Measurements from ENCODE around the gene GAS6.

GAS6 gene

GRCh38 chr13:113863524-113864272, at the start of gene GAS6:
GAS6 (minus strand) TSS chr13:113864076; CDS start chr13:113863920, 156 bp downstream.
- DNase-seq: peak; percentile 43

DNA sequence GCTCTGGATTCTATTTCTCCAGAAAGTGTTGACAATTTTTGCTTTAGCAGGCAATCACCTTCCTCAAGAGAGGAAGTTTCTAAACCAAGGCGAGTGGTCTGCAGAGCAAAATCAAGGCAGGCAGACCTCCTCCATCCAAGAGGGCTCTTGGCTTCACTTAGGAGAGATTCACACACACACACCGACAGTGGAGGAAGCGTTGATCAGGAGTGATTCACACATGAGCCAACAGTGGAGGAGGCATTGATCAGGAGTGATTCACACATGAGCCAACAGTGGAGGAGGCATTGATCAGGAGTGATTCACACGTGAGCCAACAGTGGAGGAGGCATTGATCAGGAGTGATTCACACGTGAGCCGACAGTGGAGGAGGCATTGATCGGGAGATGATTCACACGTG, 49.5 kb upstream of the GAS6 start:
- DNase-seq: peak; percentile 13

GRCh38 chr13:113912596-113912995, 48.7 kb upstream of the GAS6 start:
- no peak for DNase-seq

- no peak for DNase-seq
These were observed 44.0 kb upstream of the GAS6 start for GRCh38 chr13:113907635-113908617.

DNA sequence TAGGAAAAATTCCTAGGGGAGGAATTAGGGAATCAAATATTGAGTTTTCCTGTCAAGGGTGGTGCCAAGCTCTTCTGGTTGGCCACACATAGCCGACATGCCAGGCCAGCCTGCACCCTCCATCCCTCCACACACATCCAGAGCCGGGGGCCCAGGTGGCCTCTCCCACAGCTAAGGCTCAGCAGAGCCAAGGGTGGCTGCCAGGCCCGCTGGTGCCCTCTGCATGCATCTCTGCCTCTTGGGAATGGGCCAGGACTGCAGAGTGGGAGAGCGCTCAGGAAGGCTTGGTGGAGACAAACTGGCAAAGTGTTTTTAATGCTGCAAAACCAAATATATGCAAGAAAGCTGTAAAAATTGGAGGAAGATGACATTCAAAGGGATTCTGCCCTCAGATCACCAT, 42.7 kb upstream of the GAS6 start:
- DNase-seq: no peak

GRCh38 chr13:113905942-113906341, 42.1 kb upstream of the GAS6 start:
- DNase-seq: no peak

DNA sequence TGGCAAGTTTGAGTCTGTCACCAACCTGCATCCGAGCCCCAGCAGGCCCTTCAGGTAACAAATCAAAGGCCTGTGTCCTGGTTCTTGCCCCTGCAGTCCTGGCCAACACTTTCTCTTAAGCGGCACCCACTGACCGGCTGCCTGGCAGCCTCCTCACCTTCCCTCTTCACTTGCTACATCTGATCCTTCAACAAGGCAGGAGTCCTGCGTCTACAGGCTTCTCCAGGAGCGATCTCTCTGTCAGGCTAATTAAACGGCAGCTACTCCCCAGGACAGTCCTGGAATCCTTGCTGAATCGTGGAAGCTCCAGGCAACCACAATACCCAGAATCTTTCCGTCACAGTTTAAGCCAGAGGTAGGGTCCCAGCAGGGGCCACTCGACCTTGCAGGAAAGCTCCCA, 41.1 kb upstream of the GAS6 start:
- DNase-seq: no peak

- DNase-seq: peak; percentile 41
These were observed 40.5 kb upstream of the GAS6 start for GRCh38 chr13:113904411-113904810.

- no peak for DNase-seq
These were observed 40.0 kb upstream of the GAS6 start for GRCh38 chr13:113903912-113904311.

GRCh38 chr13:113902986-113903775, 39.3 kb upstream of the GAS6 start:
- no peak for DNase-seq

DNA sequence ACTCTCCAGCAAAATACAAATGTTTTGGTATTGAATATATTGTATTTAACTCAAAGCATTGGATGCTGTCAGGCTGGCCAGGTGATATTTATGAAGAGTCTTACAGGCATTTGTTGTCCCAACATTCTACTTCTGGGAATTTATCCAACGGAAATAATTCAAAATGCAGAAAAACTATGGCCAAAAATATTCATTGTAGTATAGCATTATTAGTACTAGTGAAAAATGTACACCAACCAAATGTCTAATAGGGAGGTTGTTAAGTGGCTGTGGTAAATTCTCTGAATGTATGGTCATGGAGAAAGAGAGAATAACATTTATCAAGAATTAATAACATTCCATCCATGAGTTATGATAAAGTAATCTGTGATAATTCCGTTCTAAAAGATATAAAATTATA, 38.6 kb upstream of the GAS6 start:
- DNase-seq: no peak

GRCh38 chr13:113901642-113902041, 37.8 kb upstream of the GAS6 start:
- DNase-seq: no peak

GRCh38 chr13:113901231-113901630, 37.4 kb upstream of the GAS6 start:
- DNase-seq: no peak

- no peak for DNase-seq
These were observed 36.8 kb upstream of the GAS6 start for GRCh38 chr13:113900646-113901045.

GRCh38 chr13:113898391-113898790, 34.5 kb upstream of the GAS6 start:
- DNase-seq: no peak

DNA sequence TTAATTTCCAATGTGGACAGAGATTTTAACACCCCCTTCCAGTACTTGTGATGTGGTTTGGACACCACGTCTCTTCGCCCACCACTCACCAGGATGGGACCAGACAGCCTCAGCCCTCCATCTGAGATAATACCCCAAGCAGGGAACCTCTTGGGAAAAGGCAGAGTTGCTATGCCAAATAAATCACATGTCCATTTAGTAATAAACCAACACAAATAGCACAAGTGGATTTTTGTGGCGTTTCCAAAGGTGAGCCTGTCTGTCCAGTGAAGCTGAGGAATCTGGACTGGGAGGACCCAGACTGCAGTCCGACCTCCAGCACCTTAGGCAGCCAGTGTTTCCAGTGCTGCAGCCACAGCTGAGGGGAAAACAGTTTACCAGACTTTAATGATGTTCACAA, 34.1 kb upstream of the GAS6 start:
- DNase-seq: no peak

- DNase-seq: no peak
These were observed 33.3 kb upstream of the GAS6 start for GRCh38 chr13:113897161-113897560.

GRCh38 chr13:113895436-113895835, 31.6 kb upstream of the GAS6 start:
- no peak for DNase-seq

DNA sequence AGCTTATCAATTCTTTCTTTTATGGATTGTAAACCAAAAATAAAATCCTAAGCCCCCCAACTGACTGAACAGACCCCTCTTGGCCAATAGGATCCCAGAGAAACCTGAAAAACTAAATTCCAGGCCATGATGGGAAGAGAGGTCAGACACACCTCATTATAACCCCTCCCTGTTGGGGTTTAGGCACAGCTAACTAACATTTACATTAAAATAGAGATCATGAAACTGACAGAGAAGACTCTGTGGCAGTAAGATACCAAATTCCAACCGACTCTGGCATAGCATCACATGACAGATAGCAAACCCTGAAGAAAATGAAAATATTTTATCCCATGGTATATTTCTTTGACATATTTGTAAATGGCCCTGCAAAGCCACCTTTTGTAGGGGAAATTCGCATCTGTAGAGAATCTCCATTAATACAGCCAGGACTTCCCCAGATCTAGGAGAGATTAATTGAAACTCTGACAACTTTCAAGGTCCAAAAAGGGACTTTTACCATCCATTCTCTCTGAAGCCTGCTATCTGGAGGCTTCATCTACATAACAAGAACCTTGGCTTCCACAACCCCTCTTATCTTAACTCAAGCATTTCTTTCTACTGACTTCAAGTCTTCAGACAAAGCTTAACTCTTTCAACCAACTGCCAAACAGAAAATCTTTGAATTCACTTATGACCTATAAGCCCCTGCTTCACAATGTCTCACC, 27.1 kb upstream of the GAS6 start:
- DNase-seq: no peak

DNA sequence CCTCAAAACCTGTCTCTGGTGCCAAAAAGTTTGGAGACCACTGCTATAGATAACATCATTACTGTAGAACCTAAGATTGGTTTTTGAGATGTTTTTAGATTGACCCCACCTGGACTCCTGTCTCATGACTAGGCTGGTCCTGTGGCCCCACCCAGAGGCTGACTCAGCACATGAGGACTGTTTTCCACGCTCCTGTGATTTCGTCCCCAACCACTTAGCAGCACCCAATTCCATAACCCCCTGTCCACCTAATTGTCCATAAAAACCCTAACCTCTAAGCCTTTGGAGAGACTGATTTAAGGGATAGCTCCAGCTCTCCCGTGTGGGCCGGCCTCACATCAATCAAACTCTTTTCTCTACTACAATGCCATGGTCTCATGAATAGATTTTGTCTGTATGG, 25.6 kb upstream of the GAS6 start:
- no peak for DNase-seq

DNA sequence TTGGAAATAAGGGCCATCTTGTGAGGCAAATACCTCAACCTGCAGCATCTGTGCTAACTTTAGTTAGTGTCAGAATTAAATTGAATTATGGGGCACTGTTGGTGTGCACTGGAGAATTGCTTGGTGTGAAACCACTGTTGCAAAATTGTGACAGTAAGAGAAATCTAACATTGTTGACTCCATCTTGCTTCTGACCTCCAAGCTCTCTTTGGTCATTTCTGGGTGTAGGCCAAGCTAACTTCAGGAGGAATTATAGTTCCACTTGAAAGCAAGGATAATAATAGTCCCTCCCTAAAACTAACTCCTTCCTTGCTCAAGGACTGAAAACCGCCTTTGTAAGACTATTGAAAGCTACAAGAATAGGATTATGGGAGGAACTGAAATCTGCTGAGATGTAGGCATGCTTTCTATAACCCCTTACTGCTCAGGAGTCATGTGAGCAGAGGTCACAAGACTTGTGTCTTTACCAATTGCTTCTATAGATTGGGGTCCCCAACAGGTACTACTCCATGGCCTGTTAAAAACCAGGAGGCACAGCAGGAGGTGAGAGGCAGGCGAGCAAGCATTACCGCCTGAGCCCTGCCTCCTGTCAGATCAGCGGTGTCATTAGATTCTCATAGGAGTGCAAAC, 24.9 kb upstream of the GAS6 start:
- DNase-seq: no peak

- DNase-seq: no peak
These were observed 23.9 kb upstream of the GAS6 start for GRCh38 chr13:113887700-113888201.

Measured in stimulated activated CD4-positive, alpha-beta T cell treated with anti-CD3 and anti-CD28 coated beads, Interleukin-15, amount 100 ng/mL, for 24 hours (primary cell).